HG03108 (cell line): ENCODE results near the gene TACC2.

ENCODE experiments used
- ATAC-seq: cut with Tn5 transposase; IDR thresholded peaks from one replicate; pipeline ENCODE4 v1.9.1; 2021; ENCODE audit warnings: moderate library complexity; ENCODE audit not compliant: unreplicated experiment

The TACC2 gene

DNA sequence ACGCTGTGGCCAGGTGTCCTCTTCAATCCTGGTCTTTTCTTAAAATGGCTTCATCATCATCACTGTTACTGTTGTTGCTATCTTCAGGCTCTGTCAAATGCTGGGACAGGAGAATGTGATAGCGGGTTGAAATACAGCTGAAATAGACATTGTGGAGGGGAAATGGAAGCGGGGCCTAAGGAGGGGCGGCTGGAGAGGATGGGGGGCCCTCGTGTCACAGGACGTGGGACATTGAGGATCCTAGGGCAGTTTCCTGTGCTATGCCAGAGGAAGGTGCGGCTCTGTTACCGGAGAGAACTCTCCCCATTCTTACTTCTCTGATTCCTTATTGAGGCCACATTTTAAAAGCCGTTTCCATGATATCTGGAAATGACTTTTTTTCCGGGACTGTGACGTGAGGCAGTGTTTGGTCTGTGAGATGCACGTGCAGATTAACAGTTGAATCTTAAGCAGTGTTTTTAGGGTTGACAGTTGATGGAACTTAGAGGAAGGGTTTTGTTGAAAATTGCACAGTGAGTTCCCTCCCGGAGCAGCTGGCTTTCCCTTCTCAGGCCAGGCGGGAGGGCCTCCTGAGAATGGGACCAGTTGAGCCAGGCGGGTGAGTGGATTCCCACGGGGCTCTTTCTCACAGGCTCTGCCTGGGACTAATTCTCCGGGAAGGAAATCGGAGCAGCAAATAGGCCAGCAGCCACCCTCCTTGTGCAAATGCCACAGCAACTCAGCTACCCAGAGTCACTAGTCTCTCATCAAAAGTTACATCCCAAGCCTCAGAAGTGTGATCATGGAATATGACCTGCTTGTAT lies 125.2 kb downstream of the TACC2 start:
- no peak for ATAC-seq

DNA sequence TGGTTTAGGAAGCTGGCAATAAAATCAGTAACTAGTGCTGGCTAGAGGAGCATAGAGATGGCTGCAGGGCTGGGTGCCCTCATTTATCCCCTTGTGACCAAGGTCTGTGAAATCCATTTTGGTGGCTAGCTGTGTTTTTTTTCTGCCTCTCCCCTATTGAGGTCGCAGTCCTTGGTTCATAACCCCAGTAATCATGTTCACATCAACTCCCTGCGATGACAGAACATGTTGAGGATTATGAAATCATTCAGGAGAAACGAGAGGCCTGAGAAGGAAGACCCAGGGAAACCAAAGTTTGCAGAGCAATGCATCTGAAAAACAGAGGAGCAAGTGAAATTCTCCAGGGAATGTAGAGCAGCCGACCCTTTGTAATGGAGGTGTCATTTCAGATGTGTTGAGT lies 126.9 kb downstream of the TACC2 start:
- ATAC-seq = no peak

DNA sequence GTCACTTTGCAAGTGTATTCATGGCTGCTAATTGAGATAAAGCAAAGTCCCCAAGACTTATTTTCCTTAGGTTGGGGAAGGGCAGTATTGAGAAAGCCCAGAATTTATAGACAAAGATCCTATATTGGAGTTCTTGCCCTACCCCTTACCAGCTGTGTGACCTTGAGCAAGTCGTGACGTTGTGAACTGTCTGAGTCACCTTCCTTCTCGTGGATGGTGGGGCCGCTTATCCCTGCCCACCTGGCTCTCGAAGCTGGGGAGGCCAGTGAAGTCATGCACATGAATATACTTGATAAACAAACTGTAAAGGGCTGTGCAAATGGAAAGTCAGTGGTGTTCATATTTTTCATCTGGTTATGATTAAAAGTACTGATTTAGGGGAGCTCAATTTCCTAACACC lies 127.4 kb downstream of the TACC2 start:
- ATAC-seq = no peak

DNA sequence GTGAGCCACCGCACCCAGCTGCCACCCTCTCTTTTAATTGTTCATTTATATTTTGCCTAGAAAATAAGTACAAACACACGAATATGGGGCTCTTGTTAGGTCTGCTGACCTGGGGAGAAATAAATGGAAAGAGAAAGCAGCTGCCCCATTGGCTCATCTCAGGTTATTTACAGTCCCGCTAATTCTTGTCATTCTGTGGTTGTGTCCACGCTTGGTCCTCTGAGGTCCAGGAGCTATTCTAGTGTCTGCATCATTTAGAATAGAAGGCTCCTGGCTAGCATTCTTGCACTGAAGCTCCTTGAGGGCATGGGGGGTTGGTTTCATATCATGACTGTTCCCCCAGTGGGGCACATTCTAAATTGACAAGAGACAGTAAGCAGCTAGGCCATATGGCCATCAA lies 128.5 kb downstream of the TACC2 start:
- ATAC-seq = no peak

DNA sequence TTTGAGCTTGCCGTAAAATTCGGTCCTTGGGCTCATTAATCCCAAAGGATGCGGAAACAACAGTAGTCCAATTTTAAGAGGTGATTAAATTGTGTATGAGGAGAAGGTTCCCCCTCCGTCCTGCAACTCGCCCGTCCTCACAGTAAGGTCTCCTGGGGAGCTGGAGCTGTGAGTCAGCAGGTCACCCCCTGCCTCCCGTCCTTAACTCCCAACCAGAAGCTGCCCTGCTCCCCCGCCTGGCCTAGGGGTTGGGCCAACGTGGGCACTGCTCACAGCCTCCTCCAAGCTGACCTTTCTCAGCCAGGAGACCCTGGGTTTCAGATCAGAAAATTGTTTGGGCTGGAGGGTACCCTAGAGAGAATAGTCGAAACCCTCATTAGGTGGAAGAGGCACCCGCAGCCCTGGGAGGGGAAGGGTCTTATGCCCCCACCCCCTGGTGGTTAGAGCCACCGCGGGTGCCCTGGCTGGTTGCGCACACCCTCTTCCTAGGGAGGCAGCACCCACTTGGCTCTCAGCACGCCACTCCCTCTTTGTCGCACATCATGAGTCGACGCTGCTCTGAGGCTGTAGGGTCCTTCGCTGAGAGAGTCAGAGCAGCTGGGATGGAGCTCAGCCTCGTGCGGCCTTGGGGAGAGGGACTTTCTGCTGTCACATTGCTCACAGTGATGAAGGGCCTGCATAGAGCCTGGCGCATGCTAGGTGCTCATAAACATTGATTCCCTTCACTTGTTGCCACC lies 131.2 kb downstream of the TACC2 start:
- ATAC-seq = no peak

DNA sequence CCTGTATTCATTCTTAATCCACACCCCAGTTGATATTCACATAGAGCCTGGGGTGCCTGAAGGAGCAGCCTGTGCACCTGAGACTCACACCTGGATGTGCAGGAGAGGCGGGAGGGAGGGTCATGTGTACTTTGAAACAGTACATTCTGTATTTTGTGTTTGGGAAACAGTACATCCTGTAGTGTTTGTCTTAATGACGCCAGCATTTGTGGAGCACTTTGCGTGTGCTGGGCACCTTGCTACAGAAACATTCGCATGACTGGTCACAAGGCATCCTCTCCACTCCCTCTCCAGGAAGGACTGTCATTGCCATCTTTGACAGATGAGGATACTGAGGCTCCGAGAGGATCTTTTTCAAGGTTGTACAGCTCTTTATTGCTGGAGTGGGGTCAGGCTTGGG lies 132.1 kb downstream of the TACC2 start:
- no peak for ATAC-seq

DNA sequence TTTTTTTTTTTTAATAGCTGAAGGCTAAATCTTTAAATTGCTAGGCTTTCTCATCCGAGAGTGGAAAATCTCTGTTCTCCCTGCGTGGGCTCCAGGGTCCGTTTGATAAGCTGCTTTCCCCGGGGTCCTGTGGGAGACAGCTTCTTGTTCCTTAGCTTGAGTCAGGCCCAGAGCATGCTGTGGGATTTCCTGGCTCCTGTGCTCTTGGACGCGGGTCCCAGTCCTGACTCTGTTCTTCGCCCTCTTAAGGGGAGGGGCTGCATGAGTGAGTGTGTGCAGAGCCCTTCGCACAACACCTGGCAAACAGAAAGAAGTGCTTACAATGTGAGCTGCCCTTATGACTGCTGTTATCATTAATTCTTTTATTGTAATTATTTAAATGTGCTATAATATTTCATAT lies 133.5 kb downstream of the TACC2 start:
- ATAC-seq = no peak

DNA sequence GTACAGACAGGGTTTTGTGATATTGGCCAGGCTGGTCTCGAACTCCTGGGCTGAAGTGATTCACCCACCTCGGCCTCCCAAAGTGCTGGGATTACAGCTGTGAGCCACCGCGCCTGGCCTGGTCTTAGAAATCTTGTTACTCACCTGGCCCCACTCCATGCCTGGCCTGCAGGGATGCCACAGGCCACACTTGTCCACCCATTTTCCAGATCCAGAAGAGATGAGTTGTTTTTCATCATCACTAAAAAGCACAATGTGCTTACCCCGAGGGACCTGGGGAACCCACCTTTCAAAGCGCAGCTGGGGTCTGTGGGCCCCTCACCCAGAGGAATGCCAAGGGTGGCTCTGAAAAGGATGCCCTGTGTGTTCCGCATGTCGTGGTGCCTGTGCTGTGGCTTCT lies 134.2 kb downstream of the TACC2 start:
- no peak for ATAC-seq

DNA sequence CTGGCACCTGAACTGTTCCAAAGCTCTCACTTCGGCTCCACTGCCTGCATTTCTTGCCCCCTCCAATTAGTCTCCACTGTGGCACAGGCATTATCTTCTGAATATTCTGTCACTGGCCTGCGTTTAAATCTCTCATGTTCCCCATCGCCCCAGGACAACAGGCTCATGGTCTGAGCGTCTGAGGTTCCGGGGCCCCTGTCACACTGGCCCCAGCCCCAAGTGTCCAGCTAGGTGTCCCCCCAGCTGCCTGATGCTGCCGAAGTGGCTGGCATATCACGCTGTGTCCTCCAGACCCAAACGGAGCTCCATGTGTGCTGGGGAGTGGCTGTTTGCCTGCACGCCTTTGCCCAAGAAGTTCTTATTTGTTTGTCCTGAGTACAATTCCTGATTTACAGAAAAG lies 135.4 kb downstream of the TACC2 start:
- no peak for ATAC-seq

DNA sequence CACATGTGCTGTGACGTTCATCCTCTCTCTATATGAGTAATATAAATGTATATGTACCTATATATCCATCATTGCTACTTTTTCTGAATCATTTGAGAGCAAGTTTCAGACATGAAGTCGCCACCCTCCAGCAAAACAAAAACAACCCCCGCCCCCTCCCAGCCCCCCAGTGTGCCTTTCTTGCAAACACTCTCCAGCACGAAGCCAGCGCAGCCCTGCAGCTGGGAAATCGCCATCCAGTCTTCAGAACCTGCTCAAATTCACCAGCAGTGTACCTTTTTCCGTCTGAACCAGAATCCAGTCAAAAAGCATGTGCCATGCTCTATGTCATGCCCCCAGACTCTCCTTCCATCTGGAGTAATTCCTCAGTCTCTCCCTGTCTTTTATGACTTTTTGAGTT lies 135.8 kb downstream of the TACC2 start:
- no peak for ATAC-seq

DNA sequence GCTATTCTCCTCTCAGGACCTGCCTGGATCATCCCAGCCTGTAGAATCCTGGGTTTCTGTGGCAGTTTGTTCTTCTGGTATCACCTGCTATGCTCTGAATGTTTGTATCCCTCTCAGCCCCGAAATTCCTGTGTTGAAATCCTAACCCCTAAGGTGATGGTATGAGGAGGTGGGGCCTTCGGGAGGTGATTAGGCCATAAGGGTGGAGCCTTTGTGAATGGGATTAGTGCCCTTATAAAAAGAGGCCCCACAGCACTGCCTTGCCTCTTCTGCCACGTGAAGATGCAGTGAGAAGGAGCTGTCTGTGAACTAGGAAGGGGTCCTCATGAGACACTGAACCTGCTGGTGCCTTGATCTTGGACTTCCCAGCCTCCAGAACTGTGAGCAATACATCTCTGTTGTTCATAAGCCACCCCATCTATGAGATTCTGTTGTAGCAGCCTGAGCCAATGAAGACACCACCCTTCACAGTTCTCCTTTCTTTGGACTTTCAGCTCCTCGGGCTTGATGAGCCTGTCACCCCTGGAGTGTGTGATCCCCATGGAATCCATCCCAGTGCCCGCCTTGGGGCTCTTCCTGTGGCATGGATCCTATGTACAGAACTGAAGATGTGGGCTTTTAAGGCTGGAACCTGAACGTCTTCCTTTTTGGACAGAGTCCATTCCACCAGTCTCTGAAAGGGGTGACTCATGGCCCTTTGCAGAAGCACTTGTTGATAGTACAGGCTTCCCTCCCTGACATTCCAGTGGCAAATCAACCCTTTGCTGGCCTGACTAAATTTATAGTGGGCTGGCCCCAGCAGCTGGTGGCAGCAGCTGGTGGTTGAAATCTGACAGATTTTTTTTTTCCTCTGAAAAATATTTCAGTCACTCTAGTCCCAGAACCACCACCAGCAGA lies 138.0 kb downstream of the TACC2 start:
- no peak for ATAC-seq

DNA sequence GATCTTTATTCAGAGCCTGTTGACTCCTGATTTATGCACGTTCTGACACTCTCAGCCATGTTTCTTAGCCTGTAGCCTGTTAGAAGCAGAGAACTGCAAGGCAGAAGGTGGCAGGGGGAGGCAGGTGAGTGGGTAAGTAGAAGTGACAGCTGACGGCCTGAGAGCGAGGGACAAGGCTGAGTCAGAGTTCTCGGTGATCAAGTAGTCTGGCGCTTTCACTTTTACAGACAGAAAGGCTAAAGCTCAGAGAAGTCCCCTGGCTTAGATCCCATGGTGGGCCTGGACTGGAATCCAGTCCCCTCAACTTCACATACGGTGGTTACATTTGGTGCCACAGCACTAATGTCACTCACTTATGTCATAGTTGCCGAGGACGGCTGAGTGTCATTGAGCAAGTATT lies 139.0 kb downstream of the TACC2 start:
- ATAC-seq = no peak

DNA sequence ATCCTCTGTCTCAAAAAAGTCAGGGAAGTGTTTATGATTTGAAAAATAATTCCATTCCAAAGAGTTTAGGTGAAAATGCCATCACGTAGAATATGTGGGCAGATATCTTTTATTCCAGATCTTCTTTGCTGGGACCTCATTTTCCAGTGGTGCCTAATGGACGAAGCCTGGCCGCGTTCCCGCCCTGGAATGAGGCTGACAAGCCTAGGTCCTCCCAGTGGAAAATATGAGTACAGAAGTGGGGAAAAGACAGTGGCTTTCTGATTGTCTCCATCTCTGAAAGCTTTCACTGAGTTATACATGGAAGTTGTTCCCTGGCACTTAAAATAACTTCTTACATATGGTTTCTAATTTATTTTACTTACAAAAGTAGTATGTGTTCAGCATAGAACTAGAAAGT lies 139.4 kb downstream of the TACC2 start:
- no peak for ATAC-seq

DNA sequence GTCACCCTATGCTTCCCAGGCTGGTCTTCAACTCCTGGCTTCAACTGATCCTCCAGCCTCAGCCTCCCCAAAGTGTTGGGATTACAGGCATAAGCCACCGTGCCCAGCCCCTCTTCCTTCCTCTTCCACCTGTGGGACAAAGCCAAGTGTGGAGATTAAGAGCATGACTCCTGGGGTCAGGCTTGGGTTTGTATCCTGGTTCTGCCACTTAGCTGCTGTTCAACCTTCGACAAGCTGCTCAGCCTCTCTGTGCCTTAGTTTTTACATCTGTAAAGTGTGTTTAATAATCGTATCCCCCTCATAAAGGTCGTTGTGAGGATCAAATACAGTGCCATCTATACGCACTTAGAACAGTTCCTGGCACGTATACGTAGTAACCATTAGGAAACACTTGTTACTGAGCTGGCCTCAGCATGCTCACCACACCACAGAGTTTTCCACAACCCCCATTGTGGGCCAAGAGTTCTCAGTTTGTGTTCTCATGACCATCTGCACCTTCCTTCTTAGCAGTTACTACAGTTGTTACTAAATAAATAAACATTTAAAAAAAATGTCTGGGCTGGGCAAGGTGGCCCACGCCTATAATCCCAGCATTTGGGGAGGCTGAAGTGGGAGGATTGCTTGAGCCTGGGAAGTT lies 141.6 kb downstream of the TACC2 start:
- no peak for ATAC-seq

DNA sequence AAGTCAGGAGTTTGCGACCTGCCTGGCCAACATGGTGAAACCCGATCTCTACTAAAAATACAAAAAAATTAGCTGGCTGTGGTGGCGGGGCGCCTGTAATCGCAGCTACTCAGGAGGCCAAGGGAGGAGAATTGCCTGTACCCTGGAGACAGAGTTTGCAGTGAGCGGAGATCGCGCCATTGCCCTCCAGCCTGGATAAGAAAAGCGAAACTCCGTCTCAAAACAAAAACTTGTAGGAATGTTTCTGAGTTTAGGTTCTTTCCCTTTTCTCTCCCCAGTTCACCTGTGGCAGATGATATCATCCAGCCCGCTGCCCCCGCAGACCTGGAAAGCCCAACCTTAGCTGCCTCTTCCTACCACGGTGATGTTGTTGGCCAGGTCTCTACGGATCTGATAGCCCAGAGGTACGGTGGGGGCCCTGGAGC lies 143.4 kb downstream of the TACC2 start:
- ATAC-seq = no peak

DNA sequence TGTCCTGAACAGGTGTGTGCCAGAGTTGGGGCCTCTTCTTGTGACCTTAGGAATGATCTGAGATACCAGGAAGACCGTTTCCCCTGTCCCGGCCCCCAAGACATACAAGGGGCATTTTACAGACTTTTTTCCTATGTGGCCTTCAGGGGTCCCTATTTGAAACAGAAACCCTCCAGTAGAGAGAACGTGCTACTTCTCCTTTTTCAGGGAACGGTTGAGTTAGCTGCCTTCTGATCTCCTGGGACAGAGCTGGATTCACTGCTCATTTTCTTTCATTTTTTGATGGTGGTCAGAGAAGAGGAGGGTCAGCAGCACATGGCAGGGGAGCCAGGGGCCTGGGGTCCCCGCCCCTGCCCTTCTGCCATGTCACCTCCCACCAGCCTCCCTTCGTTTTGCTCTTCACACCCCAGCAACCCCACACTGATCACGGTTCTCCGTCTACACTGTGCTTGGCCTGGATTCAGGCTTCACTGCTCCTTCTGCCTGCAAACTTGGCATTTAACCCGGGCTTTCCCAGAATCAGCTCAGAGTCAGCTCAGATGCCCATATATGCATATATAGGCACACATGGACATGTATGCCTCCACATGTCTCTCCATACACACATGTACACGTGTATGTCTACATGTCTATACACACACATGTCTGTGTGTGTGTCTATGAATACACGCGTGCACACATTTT lies 144.1 kb downstream of the TACC2 start:
- ATAC-seq = no peak

DNA sequence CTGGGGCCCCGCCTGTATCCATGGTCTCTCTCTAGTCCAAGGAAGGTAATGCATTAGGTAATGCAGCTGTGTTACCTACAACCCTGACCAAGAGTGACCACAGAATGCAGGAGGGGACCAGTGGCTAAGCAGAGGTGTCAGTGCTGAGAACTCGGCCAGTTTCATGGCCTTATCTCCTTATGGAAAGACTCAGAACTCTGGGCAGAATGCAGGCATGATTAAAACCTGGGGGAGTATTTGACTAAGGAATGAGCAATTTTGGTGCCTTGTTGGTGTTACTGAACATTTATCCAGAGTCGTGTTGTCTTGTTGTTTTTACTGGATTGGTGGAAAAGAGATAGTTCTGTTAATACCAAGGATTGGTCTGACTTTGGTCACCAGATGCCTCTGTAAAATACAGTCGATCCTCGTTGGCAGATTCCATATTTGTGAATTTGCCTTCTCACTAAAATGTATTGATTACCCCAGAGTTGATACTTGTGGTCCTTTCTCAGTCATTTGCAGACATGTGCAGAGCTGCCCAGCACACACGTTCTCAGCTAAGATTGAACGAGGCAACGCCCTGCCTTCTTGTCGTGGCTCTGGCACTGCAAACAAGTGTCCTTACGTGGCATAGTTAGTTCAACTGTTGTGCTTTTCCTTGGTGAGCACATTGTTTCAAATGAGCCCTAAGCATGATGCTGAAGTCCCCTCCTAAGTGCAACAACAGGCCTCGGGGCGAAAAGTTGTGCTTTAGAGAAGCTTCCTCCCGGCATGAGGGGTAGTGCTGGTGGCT lies 146.5 kb downstream of the TACC2 start:
- no peak for ATAC-seq

DNA sequence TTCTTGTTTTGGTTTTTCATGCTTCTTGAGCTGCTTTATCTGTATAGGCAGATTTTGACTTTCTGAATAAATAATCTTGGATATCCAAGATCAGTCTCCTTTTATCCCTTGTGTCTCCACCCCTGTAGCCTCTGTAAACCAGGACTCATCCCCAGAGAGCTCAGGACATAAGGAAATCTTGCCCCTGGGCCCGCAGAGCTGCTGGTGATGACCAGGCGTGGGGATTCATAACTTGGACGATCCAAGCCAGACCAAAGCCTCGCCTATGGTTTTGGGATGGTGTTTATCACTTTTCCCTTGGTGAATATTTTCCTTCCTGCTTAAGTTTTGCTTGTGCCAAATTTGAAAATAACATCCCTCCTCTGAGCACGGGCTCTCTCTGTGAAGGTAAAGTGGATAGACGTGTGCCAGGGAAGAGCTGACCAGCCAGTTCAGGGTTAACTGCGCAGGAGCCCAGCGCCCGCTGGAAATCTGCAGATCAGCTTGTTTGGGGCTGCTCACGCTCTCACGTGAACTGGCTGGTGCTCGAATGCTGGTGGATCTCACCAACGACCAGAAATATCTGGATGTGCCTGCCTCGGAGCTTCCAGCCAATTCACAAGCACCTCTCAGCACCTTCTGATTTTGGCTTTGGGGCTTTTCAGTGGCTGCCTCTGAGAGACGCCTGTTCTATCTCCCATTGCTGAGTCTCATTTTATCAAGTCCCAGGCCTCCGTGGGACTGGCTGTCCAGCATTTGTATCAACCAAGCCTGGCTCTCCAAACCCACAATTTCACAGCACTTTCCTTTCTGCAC lies 150.1 kb downstream of the TACC2 start:
- ATAC-seq = no peak

DNA sequence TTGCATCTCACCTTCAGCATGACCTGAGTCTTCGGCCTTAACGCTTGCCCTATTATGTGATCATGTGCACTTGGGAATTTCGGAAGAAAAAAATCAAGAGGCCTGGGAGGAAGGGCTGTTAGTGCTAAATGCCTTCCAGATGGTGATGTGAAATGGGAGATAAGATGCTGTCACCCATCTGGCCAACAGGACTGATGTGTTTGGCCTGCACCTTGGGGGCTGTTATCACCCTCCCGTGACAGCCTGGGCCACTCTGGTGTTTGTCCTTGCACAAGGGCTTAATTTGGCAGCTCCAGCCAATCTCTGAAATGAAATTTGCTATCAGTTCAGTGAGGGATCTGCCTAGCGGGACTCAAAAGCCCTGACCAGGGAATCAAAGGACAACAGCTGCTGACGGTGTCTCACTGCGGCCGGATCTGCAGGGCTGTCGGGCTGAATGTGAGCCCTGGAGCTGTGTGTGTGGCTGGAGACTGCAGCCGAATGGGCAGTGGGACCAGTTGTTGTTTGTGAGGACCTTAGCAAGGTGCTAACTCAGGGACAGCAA lies 150.7 kb downstream of the TACC2 start:
- ATAC-seq = no peak
